GM19468 (cell line): ENCODE data around the gene PIH1D2.
"Not testable (repeated sequence)": the region's sequence is repeated elsewhere in the genome, so short reads cannot be mapped to it uniquely, and the experiment has no call there.

Source experiments
- ATAC-seq: cut with Tn5 transposase; IDR thresholded peaks from one replicate; pipeline ENCODE4 v1.9.1; 2021; ENCODE audit warnings: mild to moderate bottlenecking, moderate library complexity, moderate number of reproducible peaks; ENCODE audit not compliant: unreplicated experiment; ENCODE audit errors: extremely low read depth

The PIH1D2 gene, protein sequence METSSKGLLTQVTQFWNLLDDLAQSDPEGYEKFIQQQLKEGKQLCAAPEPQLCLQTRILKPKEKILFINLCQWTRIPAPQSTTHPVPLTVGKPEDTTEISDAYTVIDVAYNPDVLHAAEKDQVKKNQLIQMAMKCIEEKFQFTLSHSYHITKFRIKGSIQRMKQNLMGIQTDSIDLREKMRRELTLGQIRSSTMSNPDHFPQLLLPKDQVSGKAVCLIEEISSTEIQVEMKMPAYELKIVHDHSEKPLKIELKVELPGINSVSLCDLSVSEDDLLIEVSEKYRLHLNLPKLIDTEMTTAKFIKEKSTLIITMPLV

DNA sequence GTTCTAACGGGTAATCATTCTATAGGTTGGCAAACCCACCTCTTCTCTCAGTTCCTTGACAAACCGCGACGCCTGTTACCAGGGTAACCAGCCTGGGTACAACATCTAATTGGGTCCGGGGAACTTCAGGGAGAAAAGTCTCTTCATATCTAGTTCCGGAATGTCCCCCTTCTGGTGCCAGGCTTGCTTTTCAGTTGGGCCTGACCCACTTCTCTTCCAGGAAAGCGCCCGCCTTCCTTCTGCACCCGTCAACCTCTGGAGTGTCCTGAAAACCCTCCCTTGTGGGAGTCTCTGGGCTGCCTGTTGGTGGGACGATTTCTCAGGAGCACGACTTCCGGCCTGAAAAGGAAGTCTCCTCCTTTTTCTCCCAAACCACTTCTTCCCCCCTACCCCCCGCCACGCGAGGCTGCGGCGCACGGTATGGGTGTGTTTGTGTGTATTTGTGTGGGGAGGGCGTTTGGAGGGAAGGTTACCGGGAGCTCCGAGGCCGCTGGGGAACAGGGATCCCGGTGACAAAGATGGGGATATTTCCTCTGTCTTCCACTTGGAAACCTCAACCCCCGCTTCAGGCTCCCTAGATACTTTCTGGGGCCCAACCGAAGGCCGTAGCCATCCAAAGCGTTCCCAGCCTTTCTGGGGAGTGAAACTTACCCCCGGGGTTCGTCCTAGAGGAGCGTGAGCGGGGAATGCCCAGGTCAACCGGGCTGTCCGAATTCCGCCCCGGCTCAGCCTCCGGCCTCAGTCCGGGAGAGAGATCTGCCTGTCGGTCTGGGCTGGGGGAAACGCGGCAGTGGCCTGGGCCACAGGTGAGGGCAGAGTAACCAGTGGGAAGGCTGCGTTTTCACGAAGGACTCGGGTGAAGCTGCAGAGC is at the start of gene PIH1D2, which contains the start of gene NKAPD1:
PIH1D2 (minus strand) TSS at position 77 of the 871 bp plus-strand sequence. CDS start 843 bp downstream, outside the sequence.
NKAPD1 (plus strand) TSS at position 359 of the 871 bp plus-strand sequence. CDS start 1,276 bp downstream, outside the sequence.
- ATAC-seq = peak; percentile 39

DNA sequence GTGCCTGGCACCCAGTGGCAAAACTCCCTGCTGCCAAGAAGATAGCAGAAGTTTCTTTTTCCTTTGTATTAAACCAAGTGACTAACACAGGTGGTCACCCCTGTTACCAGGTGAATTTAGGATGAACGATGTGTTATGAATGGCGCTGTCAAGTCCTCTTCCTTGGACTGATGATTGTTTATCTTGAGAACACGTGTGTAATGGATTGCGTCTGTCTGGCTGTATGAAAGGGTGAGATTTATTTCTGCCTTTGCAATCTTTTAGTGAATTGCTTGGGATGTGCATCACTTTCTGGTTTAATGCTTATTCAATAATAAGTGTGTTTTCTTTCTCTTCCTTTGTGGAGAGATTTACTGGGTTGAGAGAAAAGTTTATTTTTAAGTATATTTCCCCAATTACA is 49.3 kb upstream of the PIH1D2 start:
- ATAC-seq = no peak

DNA sequence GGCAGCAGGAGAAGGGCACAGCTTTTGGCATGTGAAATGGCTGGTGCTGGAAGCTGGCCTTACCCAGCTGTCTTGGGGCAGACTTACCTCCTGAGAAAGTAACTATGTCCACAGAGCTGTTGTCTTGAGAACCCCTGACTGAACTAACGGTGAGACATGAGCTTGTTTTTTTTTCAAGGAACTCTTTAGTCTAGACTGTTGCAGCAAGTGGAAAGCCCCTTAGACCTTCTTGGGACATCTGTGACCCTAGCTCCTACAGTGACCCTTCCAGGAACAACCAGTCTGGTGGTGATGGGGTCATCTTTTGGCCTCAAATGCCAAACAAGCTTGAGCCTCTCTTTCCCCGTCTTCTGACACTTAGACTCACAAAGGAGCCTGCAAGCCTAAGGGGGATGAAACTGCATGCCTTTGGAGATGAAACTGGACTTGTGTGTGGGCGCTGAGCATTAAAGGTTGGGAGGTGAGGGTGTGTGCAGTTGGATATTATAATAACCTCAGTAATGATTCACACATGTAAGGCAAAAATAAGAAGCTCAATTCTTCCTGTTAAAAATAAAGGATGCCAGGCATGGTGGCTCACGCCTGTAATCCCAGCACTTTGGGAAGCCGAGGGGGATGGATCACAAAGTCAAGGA is 48.3 kb upstream of the PIH1D2 start:
- ATAC-seq = no peak

DNA sequence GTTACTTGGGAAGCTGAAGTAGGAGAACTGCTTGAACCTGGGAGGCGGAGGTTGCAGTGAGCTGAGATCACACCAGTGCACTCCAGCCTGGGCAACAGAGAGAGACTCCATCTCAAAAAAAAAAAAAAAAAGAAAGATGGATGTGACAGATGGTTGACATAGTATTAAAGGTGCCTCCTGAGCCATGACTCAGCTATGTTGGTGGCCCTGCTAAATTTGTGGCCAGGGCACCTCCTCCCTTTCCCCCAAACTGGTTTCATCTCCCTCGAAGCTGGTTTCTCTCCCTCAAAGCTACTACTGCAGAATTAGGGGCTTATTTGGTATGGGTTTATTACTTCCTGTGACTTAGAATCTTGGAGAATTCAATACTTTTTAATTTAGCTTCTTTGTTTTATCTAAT is 44.4 kb upstream of the PIH1D2 start:
- no peak for ATAC-seq

DNA sequence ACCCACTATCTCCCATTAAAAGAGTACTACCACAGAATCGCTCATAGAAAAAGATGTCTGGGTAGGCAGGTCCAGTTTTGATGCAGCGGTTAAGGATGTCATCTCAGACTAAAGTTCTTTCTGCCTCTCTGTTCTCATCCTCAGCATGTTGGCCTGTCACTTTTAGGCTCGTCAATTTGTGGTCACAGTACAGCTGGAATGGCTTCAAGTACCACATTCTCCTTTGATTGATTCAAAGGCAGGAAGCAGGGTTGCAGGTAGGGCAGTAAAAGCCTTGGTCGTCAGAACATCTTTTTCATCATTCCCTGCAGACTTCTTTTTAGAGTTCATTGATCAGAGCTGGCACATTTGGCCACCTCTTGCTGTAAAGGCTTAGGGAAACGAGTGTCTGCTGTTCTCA is 41.6 kb upstream of the PIH1D2 start:
- ATAC-seq = no peak

DNA sequence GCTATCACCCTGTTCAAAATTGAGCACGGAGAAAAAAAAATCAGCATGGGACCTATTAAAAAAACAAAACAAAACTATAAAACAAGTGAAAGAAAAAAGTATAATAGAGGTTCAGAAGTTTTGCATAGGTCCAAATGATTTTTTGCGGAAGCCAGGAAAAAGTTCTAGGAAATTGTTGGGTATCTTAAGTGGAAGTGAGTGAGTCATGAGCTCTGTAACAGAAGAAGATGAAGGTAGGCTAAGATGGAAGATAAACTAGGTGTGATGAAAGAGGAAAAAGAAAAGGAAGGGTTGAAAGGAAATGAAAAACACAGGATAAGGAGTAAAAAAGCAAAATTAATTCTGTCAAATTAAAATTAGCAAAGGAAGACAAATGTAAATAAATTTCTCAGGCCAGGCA is 40.6 kb upstream of the PIH1D2 start:
- ATAC-seq = no peak

DNA sequence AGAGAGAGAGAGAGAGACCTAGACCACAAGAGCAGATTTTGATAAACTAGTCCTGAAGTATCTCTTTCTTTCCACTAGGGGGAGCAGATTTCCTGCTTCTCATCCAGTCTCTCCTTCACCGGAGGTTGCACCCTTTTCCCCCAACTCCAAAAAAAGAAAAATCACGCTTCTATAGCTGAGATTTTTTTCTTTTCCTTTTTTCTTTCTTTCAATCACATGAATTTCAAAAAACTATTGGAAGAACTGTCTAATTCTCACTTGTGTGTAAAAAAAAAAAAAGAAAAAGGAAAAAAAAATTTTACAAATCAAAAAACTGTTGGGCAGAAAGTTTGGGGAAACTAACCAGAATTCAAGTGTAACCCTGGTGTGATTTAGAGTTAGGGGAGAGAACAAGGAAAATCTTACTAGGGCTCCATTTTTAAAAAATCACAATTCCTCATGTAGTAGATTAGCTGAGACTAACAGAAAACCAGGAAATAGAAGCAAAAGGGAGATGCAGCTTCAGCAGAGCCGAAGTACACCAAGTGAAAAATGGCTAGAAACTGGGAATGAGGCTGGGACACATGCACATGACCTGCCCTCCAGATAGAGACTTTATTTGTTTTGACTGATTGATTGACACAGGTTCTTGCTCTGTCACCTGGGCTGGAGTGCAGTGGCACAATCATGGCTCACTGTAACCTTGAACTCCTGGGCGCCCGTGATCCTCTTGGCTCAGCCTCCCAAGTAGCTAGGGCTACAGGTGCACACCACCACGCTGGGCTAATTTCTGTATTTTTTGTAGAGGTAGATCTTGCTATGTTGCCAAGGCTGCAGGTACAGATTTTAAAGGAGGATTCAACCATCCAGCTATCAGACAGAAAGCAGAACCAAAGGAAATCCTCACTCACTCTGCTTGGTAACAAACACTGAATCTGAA is 40.0 kb upstream of the PIH1D2 start:
- no peak for ATAC-seq

DNA sequence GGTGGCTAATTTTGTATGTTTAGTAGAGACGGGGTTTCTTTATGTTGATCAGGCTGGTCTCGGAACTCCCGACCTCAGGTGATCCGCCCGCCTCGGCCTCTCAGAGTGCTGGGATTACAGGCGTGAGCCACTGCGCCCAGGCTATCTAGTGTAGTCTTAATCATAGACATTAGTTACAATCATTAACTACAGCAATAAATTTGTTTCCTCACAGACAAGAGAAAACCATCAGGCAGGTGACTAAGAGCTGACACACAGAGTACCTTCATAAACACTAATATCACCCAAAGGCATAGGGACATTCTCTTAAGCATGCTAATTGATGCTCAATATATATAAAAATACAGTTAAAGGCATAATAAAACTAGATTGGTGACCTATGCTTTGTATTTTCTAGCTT is 32.3 kb upstream of the PIH1D2 start:
- ATAC-seq = no peak

DNA sequence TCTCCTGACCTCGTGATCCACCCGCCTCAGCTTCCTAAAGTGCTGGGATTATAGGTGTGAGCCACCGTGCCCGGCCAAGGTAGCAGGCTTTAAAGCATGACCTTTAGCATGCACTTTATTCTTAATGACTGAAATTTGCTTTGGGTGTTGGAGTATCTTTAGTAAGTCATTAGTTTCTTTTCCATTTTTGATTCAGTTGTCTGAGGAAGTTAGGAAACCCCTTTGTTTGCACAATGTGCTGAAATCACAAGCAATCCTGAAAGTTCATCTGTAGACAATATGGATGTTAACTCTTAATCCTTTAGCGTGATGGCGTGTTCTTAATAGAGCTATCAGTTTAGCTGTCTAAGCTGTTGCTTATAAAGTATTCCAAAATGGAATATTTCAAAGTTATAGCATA is 29.6 kb upstream of the PIH1D2 start:
- ATAC-seq = no peak

DNA sequence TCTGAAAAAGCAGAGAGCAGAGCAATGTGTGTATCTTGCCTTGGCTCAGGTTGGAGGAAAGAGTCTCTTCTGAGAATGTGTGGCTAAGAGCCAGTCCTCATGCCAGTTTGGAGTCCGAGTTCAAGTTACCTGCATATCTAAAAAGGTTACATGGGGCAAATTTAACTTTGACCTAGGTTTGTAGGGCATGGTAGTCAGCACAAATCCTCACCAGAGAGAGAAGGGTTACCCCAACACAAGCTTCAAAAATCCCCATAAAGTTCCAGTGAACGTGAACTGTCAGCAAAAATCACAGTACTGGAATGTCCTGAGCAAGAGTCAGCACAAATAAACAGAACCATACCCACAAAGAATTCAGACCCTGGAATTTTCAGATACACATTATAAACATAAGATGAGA is 26.6 kb upstream of the PIH1D2 start:
- no peak for ATAC-seq

DNA sequence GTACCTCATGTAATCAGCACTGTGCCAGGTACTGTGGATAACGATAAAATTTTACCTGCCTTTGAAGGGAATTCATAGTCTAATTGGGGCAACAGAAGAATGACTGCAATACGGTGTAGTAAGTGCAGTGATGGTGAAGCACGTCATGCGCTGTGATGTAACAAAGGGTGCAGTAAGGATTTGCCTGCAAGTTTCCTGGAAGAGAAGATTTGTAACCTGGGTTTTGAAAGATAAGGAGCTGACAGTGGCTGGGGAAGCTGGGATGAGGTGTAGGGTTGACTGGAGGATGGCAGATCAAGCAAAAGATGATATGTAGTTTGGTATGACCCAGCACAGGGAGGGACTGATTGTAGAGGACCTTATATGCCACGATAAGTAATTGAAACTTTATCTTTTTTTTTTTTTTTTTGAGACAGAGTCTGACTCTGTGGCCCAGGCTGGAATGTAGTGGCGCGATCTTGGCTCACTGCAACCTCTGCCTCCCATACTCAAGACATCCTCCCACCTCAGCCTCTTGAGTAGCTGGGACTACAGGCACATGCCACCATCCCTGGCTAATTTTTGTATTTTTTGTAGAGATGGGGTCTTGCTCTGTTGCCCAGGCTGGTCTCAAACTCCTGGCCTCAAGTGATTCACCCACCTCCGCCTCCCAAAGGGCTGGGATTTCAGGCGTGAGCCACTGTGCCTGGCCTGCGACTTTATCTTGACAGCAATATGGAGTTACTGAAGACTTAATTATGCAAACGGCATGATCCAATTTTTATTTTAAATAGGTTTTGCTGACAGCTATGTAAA is 24.1 kb upstream of the PIH1D2 start:
- ATAC-seq = no peak

DNA sequence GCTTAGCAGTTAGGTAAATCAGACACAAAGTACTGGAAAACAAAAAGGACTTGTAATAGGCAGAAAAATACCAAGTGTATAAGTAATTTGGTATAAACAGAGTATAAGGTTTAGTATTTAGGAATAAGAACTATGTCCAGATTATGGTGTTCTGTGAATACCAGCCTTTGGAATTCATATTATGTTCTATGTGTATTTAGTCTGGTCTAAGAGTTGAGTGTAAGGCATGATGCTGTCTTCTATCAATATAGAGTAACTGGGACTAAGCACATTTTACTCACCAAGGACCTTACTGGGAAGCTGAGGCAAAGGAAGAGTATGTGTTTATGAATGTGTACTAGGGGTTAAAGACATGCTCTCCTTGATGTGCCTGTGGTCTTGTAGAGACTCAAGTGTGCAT is 22.4 kb upstream of the PIH1D2 start:
- ATAC-seq = no peak

DNA sequence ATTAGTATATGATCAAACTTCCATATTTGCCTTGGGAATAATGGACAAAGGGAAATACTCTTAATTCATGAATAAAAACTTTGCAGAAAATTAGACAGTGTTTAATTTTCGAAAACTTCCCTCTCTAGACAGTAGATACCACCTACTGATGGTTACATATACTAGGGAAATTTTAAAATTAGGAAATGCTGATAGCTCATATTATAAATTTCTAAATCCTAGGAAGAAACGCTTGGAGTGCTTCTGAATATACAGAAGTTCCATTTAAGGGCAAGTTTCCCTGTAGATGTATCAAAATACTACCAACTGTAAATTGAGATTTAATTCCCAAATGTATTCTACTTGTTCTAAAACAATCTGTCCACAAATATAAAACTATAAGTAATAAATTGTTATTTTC is 21.5 kb upstream of the PIH1D2 start:
- not testable (repeated sequence) for ATAC-seq

DNA sequence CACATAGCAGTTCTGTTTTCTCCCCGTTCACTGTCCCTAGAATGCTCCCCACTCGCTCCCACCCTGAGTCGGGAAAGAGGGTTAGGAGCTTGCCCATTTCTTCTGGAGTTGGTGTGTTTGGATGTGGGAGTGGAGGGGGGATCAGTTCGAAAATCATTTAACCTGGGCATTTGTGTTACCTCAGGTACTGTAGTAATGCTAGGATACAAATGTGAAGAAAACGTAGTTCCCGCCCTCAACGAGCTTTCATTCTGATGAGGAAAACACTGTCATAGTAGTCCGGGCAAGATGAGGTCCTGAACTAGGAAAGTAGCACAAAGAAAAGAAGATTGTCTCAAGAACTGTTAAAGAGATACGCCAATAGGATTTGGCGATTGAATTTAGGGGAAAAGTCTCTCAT is 13.4 kb upstream of the PIH1D2 start:
- no peak for ATAC-seq

DNA sequence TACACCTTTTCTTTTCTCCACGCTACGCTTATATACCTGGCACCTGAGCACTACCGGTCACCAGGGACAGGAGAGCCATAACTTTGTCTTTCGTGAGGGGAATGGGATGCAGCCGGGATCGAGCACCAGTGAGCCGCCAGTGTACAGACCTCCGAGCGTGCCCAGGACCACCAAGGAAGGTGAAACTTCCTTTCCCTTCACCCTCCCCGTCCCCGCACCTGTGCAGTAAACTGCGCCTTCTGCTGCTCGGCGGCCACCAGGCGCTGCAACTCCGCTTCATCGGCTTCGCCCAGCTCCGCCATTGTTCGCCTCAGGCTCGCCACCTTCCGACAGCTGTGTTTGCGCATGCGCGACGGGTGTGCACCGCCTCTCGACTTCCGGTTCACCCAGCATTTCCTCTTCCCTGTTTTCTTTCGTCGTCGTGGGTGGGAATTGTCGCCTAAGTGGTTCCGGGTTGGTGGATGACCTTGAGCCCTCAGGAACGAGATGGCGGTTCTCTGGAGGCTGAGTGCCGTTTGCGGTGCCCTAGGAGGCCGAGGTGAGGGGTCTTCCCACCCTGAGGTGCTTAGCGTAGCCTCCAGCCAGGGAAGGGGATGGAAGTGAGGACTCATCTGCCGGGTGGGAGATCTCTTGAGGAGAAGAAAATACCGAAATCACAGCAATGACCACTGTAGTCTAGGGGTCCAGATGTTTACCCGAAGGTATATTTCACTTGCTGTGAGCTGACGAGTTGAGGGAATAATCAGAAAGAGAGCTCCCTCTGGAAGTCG is 12.8 kb upstream of the PIH1D2 start, which contains the start of the genes SDHD and TIMM8B:
SDHD (plus strand) TSS at position 452 of the 770 bp plus-strand sequence; CDS start at position 487, 35 bp downstream.
TIMM8B (minus strand) TSS at position 335 of the 770 bp plus-strand sequence; CDS start at position 302, 33 bp downstream.
- peak; percentile 78 for ATAC-seq

DNA sequence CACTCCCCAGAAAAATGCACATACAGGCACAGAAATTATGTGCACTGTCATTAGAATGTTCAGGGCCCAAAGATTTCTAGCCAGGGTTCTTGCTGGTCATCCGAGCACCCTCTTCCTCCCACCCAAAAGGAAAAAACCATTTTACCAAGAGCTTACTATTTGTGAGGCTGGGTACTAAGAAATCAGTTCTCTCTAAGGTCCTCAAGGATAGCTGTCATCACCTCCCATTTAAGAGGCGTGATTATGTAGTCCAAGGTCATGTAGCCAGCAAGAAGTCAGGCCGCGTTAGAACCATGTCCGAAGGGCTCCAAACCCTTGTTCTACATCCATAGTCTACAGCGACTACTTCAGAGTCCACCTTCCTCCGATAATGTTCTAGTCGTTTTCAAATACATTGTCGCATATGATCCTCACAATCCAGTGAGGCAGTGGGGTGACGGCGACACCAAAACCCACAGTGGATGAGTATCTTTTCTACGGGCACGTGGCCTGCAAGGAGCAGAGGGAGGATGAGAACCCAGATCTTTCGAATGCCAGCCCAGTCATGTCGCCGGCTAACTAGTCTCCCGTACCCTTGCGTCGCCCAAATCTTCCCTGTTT is 12.1 kb upstream of the PIH1D2 start:
- ATAC-seq = peak; percentile 9

DNA sequence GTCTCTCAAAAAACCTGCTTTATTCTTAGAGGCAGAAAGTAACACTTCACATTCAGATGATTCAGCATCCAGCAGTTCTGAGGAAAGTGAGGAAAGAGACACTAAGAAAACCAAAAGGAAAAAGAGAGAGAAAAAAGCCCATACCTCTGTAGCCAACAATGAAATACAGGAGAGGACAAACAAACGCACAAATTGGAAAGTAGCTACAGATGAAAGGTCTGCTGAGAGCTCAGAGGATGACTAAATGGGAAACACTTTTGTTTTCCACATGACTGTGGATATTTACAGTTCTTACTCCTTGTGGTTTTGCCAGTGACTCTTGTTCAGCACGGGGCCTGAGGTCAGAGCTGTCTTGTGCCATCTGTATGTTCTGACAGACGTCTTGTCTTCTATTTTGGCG is 8.9 kb upstream of the PIH1D2 start:
- no peak for ATAC-seq

DNA sequence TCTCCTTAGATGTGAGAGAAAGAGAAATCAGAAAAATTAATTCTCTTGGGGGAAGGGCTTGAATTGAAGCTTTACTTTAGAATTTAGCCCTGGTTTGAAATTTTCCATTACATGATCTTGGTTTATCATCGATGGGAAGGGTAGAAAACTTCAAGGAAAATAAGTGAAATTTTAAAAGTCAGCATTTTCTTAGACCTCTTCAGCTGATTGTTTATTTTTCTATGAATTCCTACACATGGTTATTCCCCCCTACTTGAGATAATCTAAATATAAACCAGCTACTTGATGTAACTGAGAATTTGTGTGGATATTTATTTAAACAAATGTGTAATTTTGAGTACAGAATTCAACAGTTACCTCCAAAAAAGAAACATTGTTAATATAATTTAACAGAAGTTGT is 10.9 kb downstream of the PIH1D2 start:
- ATAC-seq = no peak
